ENCODE data around the gene CKM.

DNA sequence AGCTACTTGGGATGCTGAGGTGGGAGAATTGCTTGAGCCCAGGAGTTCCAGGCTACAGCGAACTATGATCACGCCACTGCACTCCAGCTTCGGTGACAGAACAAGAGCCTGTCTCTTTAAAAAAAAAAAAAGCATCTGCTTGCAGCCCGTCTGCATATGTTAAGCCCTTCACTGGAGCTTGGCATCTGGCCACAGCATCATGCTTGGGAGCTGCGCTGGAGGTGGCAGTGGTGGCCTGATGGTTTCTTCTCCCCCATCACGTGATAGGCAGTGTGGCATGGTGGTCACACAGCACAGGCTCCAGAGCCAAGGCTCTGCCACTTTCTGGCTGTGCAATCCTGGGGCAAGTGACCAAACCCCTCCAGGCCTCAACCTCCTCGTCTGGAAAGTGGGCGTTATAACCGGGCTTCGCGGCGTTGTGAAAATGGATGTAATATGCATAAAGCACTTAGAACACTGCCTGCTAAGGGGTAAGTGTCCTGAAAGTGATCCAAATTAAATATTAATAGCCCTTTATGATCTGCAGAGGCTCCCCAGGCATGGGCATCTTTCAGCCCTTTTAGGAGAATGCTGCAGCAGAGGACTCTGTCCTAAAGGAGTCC is 47.2 kb downstream of the CKM start:
- TF ChIP-seq RAD21 (IDR thresholded peaks at IDR 0.05; ENCODE audit: low read length), result no peak
- TF ChIP-seq, protein P1, sequence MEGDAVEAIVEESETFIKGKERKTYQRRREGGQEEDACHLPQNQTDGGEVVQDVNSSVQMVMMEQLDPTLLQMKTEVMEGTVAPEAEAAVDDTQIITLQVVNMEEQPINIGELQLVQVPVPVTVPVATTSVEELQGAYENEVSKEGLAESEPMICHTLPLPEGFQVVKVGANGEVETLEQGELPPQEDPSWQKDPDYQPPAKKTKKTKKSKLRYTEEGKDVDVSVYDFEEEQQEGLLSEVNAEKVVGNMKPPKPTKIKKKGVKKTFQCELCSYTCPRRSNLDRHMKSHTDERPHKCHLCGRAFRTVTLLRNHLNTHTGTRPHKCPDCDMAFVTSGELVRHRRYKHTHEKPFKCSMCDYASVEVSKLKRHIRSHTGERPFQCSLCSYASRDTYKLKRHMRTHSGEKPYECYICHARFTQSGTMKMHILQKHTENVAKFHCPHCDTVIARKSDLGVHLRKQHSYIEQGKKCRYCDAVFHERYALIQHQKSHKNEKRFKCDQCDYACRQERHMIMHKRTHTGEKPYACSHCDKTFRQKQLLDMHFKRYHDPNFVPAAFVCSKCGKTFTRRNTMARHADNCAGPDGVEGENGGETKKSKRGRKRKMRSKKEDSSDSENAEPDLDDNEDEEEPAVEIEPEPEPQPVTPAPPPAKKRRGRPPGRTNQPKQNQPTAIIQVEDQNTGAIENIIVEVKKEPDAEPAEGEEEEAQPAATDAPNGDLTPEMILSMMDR (conservative IDR thresholded peaks at IDR 0.05; ENCODE audit: low read depth, low read length), result no peak
- TF ChIP-seq RFX5 (IDR thresholded peaks at IDR 0.05; ENCODE audit: low read depth, low read length), result no peak
- TF ChIP-seq MXI1 (IDR thresholded peaks at IDR 0.05; ENCODE audit: borderline replicate concordance, low read depth, low read length), result no peak
- TF ChIP-seq POLR2A (IDR thresholded peaks at IDR 0.05; ENCODE audit: low read depth, low read length), result no peak
- no peak for TF ChIP-seq CEBPB (IDR thresholded peaks at IDR 0.05; ENCODE audit: low read depth, low read length)
- TF ChIP-seq MAZ (IDR thresholded peaks at IDR 0.05; ENCODE audit: borderline replicate concordance, low read depth, low read length), result no peak
- TF ChIP-seq NFE2L2 (IDR thresholded peaks at IDR 0.05; ENCODE audit: low read depth, low read length), result no peak
- no peak for TF ChIP-seq CHD1 (IDR thresholded peaks at IDR 0.05; ENCODE audit: low read depth, low read length)
- no peak for TF ChIP-seq BHLHE40 (IDR thresholded peaks at IDR 0.05; ENCODE audit: low read depth, low read length)
- no peak for TF ChIP-seq RCOR1 (IDR thresholded peaks at IDR 0.05; ENCODE audit: insufficient replicate concordance, low read length)

Data from IMR-90 (cell line).